ENCODE results near the gene BLVRA.
"Not testable (repeated sequence)": the region's sequence is repeated elsewhere in the genome, so short reads cannot be mapped to it uniquely, and the experiment has no call there.

BLVRA gene

GRCh38 chr7:43790006-43790405, 31.5 kb downstream of the BLVRA start:
- H3K4me3 ChIP-seq = no peak overlapping the region

GRCh38 chr7:43790834-43791233, 32.4 kb downstream of the BLVRA start:
- no peak overlapping the region for H3K4me3 ChIP-seq
- no peak overlapping the region for H3K27ac ChIP-seq

More at GRCh38 chr7:43790006-43790405, 31.5 kb downstream of the BLVRA start:
- H3K27ac ChIP-seq = no peak overlapping the region

DNA sequence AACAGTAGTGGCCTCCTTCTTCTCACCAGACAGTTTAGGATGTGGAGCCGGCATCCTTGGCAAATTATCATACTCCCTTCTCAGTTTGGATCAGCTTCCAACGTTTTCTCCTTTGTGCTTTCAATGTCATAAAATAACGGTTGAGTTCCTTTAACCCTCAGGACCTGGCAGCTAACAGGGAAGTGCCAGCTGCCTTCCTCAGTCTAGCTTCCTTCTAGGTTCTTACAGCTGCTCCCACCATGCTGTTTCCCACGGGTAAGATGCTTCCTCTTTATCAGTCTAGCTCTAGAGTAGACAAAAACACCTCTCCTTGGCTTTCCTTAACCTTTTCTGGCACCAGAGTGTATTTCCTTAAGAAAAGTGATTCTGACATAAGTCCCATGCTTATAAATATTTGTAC, 33.2 kb downstream of the BLVRA start:
- H3K27ac ChIP-seq = no peak overlapping the region

DNA sequence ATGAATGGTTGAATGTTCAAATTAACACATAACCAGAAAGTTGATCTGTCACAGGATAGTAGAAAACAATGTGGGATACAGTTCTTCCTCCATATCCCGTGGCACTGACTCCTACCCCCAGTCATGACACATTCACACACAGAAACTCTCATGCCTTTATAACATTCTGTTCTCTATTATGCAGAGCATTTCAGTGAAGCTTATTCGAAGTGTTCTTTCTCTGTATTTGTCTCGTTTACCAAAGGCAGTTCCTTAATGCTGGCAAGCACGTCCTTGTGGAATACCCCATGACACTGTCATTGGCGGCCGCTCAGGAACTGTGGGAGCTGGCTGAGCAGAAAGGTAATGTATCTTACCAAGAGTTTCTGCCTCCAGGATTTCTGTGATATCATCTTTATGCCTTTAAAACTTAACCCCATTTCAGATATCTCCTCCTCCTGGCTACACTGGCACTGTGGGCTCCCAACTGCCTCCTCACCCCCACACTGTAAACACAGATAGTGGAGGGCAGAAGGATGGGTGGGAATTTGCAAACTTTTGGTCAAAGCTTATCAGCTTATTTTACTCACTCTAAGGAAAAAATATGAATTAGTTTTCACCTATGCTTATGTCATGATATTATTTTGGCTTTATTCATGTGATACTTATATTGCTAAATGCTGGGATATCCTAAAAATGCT, 34.1 kb downstream of the BLVRA start:
- no peak overlapping the region for H3K27ac ChIP-seq
- H3K4me3 ChIP-seq = no peak overlapping the region

More for the DNA sequence above, 33.2 kb downstream of the BLVRA start:
- H3K4me3 ChIP-seq = no peak overlapping the region

GRCh38 chr7:43799605-43800004, 41.1 kb downstream of the BLVRA start:
- Histone ChIP-seq H3K4me3 (no peak overlapping the region), H3K27ac (no peak overlapping the region)

DNA sequence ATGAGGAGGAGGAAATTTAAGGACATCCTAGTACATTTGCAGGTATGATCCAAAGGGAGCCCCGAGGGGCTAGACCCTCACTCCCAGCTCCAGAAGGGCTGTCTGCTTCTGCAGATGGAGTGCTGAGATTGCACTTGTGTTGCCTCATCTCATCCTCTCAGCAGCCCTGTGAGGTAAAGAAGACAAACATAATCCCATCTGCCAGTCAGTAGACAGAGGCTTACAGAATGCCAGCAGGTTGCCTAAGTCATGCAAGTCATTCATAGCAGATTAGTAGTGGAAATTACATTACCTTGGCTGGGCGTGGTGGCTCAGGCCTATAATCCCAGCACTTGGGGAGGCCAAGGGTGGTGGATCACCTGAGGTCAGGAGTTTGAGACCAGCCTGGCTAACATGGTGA, 45.4 kb downstream of the BLVRA start:
- Histone ChIP-seq H3K27ac (no peak overlapping the region), H3K4me3 (no peak overlapping the region)

DNA sequence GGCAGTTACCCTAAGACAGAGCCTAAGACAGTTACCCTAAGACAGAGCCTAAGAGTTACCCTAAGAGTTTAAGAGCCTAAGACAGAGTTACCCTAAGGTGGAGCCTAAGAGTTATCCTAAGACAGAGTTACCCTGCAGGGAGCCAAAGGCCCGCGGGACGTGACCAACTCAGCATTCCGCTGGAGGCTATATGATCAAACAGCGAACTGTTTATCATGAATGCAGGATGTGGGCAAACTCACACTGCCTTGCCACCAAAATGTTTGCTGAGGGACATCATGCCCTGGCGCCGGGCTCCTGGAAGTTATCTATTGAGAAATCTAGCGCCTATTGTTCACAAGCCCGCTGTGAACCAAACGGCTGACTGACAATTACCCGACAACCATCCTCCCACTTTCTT, 49.9 kb downstream of the BLVRA start:
- peak overlapping the region in 1 of 21 experiments; percentile 50 for H3K27ac ChIP-seq
- no peak overlapping the region for H3K4me3 ChIP-seq

DNA sequence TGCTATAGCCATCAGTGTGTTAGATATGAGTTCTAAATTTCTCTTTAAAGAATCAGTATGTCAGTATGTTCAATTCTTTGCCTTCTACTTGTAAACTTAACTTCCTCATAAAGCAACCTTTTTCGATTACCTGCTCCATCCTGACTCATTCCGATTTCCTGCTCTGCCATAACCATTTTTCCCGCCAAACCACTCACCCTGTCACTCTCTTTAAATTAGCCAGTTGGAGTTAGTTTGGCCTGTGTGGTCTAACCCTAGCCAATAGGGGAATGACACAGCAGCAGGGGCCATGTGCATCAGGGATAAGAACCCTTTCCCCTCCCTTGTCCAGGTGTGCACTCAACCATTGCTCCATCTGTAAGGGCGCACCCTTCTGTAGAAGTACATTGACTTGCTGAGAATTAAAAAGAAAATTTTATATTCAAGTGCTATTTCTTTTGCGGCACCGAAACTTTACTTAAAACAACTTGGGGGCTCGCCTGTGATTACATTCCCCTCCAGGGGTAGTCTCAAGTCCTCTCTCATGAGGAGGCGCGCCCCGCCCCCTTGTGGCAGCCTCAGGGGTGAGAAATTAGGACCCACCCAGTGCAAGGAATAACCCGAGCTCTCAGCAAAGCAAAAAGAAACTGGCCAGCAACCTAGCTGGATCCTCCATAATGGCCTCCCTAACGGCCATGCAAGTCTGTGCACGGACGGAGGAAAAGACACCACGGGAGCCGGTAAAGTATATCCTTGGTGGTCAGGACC, 51.9 kb downstream of the BLVRA start:
- H3K27ac ChIP-seq, H3K4me3 ChIP-seq: not testable (repeated sequence)

GRCh38 chr7:43815373-43815772, 56.9 kb downstream of the BLVRA start:
- Histone ChIP-seq H3K4me3 (no peak overlapping the region), H3K27ac (no peak overlapping the region)

DNA sequence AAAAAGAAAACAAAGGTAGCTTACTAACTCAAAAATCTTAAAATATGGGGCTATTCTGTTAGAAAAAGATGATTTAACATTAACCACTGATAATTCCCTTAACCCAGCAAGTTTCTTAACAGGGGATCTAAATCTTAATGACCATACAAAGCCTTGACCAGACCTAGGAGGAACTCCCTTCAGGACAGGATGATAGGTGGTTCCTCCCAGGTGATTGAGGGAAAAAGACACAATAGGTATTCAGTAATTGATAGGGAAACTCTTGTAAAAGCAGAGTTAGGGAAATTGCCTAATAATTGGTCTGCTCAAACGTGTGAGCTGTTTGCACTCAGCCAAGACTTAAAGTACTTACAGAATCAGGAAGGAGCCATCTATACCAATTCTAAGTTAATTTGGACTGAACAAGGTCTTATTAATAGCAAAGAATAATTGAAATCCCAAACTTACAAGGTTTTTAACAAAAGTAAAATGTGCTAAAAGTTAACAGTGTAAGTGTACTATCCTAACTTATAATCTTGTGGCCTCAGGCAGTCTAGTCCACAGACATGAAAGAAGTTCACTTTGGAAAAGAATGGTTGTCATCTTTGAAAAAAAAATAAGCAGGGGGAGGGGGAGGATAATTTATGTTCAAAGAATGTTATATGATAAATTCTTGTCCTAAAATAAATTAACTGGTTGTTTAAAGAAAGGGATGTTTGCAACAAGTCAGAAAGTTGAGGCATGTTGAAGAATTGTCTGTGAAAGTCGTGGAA, 57.7 kb downstream of the BLVRA start:
- H3K27ac ChIP-seq, H3K4me3 ChIP-seq: not testable (repeated sequence)

DNA sequence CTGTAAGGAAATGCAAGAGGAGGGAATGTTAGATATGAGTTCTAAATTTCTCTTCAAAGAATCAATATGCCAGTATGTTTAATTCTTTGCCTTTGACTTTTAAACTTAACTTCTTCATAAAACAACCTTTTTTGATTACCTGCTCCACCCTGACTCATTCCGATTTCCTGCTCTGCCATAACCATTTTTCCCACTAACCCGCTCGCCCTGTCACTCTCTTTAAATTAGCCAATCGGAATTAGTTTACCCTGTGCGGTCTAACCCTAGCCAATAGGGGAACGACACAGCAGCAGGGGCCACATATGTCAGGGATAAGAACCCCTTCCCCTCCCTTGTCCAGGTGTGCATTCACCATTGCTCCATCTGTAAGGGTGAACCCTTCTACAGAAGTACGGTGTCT, 64.9 kb downstream of the BLVRA start:
- H3K4me3 ChIP-seq, H3K27ac ChIP-seq: not testable (repeated sequence)

DNA sequence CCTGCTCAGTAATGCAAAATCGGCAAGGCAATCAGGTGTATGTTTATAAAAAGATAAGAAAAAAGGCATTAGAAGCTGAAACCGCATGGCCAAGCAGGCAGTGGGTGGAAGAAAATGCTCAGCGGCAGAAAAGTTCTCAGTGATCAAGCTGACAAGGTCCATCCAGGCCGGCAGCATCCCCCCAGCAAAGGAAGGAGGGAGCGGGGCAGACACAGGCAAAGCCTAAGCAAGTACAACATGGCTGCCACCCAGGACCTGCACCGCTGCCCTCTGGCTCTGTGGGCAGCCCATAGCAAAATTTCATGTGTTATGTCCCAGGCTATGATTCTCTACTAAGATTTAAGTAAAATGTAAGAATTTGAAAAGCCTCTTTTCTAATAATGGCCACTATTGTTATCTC, 65.5 kb downstream of the BLVRA start:
- H3K4me3 ChIP-seq = no peak overlapping the region
- H3K27ac ChIP-seq = no peak overlapping the region

GRCh38 chr7:43824513-43824912, 66.0 kb downstream of the BLVRA start:
- not testable (repeated sequence) for H3K27ac ChIP-seq, H3K4me3 ChIP-seq

DNA sequence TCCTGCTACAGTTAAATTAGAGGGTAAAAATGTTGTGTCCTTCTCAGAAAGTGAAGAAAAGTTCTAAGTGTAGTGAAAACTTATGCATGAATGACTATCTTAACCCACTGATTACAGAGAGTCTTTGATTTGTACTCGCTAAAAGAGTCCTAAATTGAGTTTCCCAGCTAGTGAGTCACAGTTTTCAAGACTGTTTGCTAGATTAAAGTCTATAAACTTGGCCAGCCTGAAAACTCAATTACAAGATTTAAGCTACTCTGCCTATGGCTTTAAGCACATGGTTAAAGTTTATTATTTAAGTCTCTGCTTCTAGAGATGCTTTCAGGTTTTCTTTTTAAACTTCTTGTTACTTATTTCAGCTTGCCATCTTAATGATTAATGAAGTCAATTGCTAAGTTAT, 66.5 kb downstream of the BLVRA start:
- Histone ChIP-seq H3K27ac (no peak overlapping the region), H3K4me3 (no peak overlapping the region)

- Histone ChIP-seq H3K4me3 (no peak overlapping the region), H3K27ac (no peak overlapping the region)
Measured at GRCh38 chr7:43825391-43825808, 66.9 kb downstream of the BLVRA start.

- not testable (repeated sequence) for H3K27ac ChIP-seq, H3K4me3 ChIP-seq
Measured at GRCh38 chr7:43830917-43831316, 72.4 kb downstream of the BLVRA start.

DNA sequence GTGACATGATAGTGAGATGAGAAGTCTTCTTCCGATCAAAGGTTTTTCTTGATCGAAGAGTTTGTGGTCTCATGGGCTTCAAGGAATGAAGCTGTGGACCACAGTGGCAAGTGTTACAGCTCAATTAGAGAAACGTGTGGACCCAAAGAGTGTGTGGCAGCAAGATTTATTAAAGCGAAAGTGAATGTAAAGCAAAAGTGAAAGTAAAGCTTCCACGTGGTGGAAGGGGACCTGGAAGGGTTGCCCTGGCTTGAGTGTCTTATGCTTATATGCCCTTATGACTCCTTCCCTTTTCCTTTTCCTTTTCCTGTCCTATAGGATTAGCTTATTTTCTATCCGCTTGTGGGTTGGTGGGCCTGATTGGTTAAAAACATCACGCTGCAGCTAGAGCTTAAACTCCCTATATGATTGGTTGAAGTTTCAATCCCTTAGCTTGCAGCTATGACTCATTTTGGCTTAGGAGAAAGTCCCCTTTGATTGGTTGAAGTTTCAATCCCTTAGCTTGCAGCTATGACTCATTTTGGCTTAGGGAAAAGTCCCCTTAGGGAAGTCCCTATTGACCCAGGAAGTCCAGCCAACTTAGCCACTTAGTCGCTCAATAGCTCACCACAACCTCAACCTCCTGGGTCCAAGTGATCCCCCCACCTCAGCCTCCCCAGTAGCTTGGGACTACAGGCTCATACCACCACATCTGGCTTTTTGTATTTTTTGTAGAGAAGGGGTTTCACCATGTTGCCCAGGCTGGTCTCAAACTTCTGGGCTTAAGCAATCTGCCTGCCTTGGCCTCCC, 76.2 kb downstream of the BLVRA start:
- peak overlapping the region in 4 of 7 experiments; percentile 9 to 32 (median 16) for H3K4me3 ChIP-seq

GRCh38 chr7:43838201-43838658, 79.8 kb downstream of the BLVRA start:
- Histone ChIP-seq H3K27ac (peak overlapping the region in 1 of 21 experiments; percentile 33), H3K4me3 (no peak overlapping the region)

More for the DNA sequence above, 76.2 kb downstream of the BLVRA start:
- H3K27ac ChIP-seq = peak overlapping the region in 2 of 21 experiments; percentile 44 to 72

DNA sequence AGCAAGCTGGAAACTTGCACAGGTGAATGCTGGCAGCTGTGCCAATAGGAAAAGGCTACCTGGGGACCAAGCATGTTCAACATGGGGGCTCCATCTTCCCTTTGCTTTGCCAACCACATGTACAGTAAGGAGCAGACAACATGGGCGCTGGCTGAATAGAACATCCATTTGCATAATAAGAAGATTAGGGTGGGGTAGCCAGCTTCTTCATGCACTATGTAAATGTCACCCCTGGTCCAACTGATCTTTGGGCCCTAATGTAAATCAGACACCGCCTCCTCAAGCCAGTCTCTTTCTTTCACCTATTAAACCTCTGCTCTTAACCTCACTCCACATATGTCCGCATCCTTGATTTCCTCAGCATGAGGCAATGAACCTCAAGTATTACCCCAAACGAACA, 84.8 kb downstream of the BLVRA start:
- Histone ChIP-seq H3K27ac (no peak overlapping the region), H3K4me3 (no peak overlapping the region)

GRCh38 chr7:43844257-43844656, 85.8 kb downstream of the BLVRA start:
- Histone ChIP-seq H3K27ac (no peak overlapping the region), H3K4me3 (no peak overlapping the region)

Measured in skin epidermis (tissue), 12 donors.